Neural progenitor cell (in vitro differentiated cells): ENCODE results near the gene RASD2.

Experiments
- CTCF ChIP-seq: fragments of 200-600 bp; sonication (generic); IDR thresholded peaks from 2 replicates; pipeline ENCODE4 v1.5.1; 2017; ENCODE audit warnings: antibody characterized with exemption, mild to moderate bottlenecking
- EZH2 ChIP-seq: fragments of 200-600 bp; sonication (generic); IDR thresholded peaks from 2 replicates; pipeline ENCODE4 v1.6.1; 2017; ENCODE audit warnings: antibody characterized with exemption, mild to moderate bottlenecking, moderate library complexity
- EZH2phosphoT487 ChIP-seq: fragments of 200-600 bp; sonication (generic); IDR thresholded peaks from 2 replicates; pipeline ENCODE4 v1.6.1; 2017; ENCODE audit warnings: antibody characterized with exemption

GRCh38 chr22:35596821-35597220 lies 56.2 kb downstream of the RASD2 start:
- TF ChIP-seq CTCF (no peak), EZH2 (no peak), EZH2phosphoT487 (no peak)
